Adrenal gland (tissue), 5 donors: ENCODE results near the gene WIPF3.

Experiments used
- POLR2A ChIP-seq, 2 donors: fragments of 450-650 bp; IDR thresholded peaks; one replicate each; pipeline ENCODE4 v1.6.1; 2017; ENCODE audit warnings: antibody characterized with exemption in 2 of 2, mild to moderate bottlenecking in 2 of 2, moderate library complexity in 1 of 2
- TF ChIP-seq, protein P1 (sequence below), 6 experiments: fragments of 450-650 bp in 4 of 6; fragments of 200-600 bp in 2 of 6; sonication (generic) in 1 of 6; IDR thresholded peaks; 1 replicate in 5 of 6; 2 replicates in 1 of 6; pipeline versions ENCODE4 v1.5.1 to v1.8.0; 2016 to 2021; ENCODE audit warnings: antibody characterized with exemption in 6 of 6, mild to moderate bottlenecking in 2 of 6, moderate library complexity in 1 of 6
- donor health status: DM: no; HTN: no; CAD: no.

DNA sequence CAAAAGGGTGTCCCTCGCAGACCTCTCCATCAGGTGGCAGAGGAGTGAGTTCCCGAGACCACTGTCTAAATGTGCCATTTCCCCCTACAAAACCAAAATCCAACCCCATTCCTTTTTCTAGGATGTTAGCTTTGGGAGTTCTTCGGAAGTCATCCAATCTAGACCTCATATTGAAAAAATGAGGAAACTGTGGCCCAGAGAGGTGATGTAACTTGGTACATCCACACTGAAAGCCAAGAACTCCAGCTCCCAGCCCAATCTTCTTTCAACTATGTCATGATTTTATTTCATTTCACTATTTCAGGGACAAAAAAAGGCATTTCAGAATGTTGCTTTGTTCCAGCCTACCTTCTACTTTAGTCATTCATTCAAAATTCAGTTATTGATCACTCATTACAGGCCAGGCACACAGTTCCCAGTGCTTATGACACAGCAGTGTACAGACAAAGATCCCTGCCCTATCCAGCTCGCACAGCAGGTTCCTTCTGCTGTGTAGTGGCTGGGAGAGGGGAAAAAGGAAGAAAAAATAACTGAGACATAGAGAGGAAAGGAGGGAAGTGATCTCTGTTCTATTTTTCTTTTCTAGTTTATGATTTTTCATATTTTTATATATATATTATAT, 147.5 kb downstream of the WIPF3 start:
- no peak for TF ChIP-seq POLR2A (IDR thresholded peaks at IDR 0.05)
- TF ChIP-seq, protein P1, sequence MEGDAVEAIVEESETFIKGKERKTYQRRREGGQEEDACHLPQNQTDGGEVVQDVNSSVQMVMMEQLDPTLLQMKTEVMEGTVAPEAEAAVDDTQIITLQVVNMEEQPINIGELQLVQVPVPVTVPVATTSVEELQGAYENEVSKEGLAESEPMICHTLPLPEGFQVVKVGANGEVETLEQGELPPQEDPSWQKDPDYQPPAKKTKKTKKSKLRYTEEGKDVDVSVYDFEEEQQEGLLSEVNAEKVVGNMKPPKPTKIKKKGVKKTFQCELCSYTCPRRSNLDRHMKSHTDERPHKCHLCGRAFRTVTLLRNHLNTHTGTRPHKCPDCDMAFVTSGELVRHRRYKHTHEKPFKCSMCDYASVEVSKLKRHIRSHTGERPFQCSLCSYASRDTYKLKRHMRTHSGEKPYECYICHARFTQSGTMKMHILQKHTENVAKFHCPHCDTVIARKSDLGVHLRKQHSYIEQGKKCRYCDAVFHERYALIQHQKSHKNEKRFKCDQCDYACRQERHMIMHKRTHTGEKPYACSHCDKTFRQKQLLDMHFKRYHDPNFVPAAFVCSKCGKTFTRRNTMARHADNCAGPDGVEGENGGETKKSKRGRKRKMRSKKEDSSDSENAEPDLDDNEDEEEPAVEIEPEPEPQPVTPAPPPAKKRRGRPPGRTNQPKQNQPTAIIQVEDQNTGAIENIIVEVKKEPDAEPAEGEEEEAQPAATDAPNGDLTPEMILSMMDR (IDR thresholded peaks at IDR 0.05), result no peak
